Measurements from ENCODE around the gene ELAC2.

DNA sequence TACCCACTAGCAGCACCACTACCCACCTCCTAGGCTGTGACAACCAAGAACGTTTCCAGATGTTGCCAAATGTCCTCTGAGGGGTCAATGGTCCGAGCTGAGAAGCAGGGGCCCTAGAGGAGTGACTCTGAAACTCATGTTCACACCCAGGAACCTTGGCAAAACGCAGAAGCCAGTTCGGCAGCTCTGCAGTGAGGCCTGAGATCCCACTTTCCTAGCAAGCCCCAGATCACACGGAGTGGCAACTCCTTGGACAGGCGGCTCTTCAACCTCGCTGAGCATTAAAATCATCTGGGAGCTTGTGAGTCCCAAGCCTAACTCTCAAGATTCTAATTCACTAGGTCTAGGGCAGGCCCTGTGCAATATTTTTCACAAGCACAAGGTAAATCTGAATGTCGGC, 17.3 kb downstream of the ELAC2 start:
- TF ChIP-seq, protein P1, sequence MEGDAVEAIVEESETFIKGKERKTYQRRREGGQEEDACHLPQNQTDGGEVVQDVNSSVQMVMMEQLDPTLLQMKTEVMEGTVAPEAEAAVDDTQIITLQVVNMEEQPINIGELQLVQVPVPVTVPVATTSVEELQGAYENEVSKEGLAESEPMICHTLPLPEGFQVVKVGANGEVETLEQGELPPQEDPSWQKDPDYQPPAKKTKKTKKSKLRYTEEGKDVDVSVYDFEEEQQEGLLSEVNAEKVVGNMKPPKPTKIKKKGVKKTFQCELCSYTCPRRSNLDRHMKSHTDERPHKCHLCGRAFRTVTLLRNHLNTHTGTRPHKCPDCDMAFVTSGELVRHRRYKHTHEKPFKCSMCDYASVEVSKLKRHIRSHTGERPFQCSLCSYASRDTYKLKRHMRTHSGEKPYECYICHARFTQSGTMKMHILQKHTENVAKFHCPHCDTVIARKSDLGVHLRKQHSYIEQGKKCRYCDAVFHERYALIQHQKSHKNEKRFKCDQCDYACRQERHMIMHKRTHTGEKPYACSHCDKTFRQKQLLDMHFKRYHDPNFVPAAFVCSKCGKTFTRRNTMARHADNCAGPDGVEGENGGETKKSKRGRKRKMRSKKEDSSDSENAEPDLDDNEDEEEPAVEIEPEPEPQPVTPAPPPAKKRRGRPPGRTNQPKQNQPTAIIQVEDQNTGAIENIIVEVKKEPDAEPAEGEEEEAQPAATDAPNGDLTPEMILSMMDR (IDR thresholded peaks at IDR 0.05 in 8 of 11, conservative IDR thresholded peaks at IDR 0.05 in 3 of 11), result no peak
- no peak for TF ChIP-seq POLR2AphosphoS5 (IDR thresholded peaks at IDR 0.05)

All from spleen (tissue), 7 donors.